ENCODE results near the gene PBLD.

PBLD gene

DNA sequence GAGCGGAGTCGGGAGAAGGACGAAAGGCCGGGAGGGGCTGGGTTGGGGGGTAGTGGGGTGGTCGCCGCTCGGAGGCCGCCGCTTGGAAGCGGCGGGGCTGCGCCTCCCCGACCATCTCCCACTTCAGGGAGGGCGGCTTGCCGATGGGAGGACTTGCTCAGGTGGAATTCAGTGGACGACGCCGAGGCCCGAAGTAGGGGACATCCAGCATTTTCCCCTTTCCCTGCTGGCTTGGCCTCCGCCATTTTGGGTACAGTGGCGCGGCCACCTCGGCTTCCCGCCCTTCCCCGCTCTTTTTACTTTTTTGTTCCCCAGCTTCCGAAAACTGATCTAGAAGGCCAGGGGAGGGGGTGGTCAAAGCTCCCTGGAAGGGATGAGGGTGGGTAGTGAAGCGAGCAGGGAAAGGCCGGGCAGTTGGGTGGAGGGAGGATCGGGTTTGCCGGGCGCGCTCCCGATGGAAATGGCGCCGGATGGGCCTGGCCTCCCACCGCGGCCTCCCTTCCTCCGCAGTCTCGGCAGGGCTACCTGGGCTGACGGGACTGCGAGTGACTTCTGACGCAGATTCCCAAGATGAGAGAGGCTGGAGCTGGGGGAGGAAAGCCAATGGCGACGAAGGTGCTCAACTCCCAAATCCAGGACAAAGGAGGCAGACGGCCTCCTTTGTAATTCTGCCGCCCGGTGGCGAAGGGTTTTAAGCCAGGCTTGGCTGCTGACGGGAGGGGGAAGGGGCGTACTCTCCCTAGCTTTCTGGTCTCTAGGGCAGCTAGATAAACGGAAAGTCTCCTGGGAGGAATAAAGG, at the start of gene PBLD:
TSS of gene PBLD (minus strand) at position 670 of the 799 bp plus-strand sequence. CDS start 26,084 bp downstream, outside the sequence.
- FAIRE-seq: no peak

GRCh38 chr10:68371604-68372003, 38.9 kb upstream of the PBLD start:
- FAIRE-seq: no peak
- DNase-seq (ENCODE audit: low spot score): no peak

More for the DNA sequence above, at the start of gene PBLD:
- peak; percentile 72 for DNase-seq (ENCODE audit: low spot score)

- DNase-seq (ENCODE audit: low spot score) (no peak), FAIRE-seq (no peak)
These were observed 34.4 kb upstream of the PBLD start for GRCh38 chr10:68367121-68367520.

- FAIRE-seq: peak; percentile 57
These were observed 33.9 kb upstream of the PBLD start for GRCh38 chr10:68366600-68366999.

DNA sequence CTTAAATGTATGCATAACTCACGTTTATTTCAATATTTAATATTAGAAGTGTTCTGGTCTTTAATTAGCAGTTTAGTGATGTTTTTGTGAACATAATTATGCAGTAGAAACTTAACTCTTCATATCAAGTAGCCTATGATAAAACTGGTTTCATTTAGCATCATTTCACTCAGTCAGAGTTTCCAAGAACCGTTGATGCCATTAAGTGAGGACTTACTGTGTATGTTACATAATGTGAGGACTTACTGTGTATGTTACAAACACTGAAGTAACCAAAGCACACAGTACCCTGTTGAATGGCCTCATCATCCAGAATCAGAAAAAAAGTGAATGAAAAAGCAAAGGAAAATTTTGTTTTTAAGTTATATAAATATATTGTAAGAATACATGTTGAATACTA, 32.9 kb upstream of the PBLD start:
- DNase-seq (ENCODE audit: low spot score) (no peak), FAIRE-seq (no peak)

More at GRCh38 chr10:68366600-68366999, 33.9 kb upstream of the PBLD start:
- no peak for DNase-seq (ENCODE audit: low spot score)

- no peak for FAIRE-seq
- DNase-seq (ENCODE audit: low spot score): no peak
These were observed 31.6 kb upstream of the PBLD start for GRCh38 chr10:68364101-68364886.

- no peak for FAIRE-seq
- DNase-seq (ENCODE audit: low spot score): no peak
These were observed 29.9 kb upstream of the PBLD start for GRCh38 chr10:68362590-68362989.

- peak; percentile 72 for FAIRE-seq
- DNase-seq (ENCODE audit: low spot score): no peak
These were observed 26.5 kb upstream of the PBLD start for GRCh38 chr10:68359189-68359588.

GRCh38 chr10:68353537-68353936, 20.8 kb upstream of the PBLD start:
- no peak for FAIRE-seq
- DNase-seq (ENCODE audit: low spot score): no peak

DNA sequence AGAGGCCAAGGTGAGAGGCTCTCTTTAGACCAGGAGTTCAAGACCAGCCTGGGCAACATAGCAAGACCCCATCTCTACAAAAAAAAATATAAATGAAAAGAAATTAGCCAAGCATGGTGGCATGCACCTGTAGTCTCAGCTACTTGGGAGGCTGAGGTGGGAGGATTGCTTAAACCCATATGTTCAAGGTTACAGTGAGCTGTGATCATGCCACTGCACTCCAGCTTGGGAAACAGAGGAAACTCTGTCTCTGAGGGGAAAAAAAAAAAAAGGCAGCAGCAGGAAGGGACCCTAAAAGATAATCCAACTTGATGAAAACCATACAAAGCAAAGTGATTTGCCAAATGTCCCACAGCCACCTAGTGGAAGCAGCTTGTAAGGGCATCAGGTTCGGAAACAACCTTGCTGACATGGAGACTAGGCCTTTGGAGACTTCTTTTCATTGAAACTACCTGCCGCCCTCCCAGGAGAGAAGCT, 15.6 kb upstream of the PBLD start:
- DNase-seq (ENCODE audit: low spot score) (peak; percentile 23), FAIRE-seq (no peak)

DNA sequence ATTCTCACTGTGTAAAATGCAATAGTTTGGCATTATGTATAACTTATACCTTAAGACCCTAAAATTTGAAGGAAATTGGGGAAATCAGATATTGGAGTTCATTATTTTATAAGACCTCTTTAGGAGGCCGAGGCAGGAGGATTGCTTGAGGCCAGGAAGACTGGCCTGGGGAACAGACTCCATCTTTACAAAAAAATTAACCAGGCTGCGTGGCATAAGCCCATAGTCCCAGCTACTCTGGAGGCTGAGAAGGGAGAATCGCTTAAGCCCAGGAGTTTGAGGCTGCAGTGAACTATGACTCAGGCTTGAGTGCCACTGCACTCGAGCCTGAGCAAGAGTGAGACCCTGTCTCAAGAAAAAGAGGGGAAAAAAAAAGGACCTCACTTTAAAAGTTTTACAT, 14.0 kb upstream of the PBLD start:
- DNase-seq (ENCODE audit: low spot score) (no peak), FAIRE-seq (no peak)

- no peak for DNase-seq (ENCODE audit: low spot score)
- FAIRE-seq: no peak
These were observed 12.9 kb upstream of the PBLD start for GRCh38 chr10:68345621-68346020.

DNA sequence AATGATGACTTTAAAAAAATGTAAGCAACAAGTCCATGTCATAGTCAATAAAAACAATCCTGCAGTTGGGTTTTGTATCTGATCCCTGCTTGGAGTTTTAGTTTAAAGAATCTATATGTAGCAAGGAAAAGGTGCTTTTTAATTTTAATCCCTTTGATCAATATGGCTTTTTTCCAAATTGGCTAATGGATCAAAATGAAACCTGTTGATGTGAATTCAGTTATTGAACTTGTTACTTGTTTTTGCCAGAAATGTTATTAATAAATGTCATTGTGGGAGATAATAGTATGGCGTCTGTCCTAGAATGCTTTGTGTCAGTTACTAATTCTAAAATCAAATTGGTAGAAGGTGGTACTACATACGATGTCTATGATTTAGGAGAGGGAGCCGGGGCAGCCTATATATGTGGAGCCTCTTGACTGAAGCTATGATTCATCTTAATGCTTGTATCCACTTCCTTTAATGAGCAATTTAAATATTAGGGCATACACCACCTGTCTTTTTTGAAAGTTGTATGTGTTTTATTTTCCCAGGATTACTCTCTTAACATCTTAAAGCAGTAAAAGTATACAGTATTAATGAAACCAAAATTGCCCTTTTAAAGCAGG, 10.3 kb upstream of the PBLD start:
- DNase-seq (ENCODE audit: low spot score) (no peak), FAIRE-seq (no peak)

DNA sequence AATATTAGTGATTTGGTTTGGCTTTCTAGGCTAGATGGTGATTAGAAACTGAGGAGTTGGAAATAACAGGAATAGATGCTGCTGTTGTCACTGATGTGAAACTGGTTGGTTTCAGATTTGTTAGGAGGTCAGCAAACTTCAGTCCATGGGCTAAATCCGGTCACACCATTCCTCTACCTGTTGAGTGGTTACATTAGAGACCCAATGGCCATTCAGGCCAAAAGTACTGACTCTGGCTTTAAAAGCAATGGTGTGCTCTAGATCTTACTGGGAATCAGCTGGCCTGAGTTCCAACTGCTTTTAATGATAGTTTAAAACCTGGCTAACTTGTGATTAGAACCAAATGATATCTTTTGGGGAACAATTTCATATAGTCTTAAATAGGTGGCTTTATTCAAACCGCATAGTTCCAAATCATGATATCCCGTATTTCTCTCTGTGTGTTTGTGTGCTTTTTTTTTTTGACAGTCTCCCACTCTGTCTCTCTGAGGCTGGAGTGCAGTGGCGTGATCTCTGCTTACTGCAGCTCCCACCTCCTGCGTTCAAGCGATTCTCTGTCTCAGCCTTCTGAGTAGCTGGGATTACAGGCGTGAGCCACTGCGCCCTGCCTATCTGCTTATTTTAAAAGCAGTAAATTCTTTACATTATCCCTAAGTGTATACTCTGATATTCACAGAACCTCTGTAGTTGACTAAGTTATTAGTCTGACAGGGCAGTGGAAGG, 7.8 kb upstream of the PBLD start:
- DNase-seq (ENCODE audit: low spot score) (no peak), FAIRE-seq (no peak)

DNA sequence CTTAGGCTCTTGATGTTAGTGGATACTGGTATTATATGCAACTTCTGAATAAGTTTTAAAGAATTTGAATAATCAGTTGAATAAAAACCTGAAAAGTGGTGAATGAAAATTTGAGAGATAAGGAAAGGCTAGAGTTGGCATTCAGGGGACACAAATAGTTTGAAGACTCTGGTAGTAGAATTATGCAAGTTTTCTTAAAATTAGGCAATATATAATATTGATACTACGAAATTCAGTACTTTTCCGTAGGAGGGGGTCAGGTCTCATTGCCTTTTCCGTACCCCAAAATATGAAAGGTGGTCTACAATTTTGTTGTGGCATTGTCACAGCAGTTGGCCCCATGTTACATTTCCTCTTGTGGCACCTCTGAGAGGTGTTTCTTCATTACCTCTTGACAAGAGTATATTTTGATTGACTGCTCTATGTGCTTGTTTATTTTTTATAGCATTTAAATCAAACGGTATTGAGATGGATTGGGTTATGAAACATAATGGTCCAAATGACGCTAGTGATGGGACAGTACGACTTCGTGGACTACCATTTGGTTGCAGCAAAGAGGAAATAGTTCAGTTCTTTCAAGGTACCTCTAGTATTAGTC, 4.1 kb upstream of the PBLD start:
- DNase-seq (ENCODE audit: low spot score): no peak
- no peak for FAIRE-seq

- FAIRE-seq: no peak
- DNase-seq (ENCODE audit: low spot score): no peak
These were observed 2.1 kb upstream of the PBLD start for GRCh38 chr10:68334672-68335467.

DNA sequence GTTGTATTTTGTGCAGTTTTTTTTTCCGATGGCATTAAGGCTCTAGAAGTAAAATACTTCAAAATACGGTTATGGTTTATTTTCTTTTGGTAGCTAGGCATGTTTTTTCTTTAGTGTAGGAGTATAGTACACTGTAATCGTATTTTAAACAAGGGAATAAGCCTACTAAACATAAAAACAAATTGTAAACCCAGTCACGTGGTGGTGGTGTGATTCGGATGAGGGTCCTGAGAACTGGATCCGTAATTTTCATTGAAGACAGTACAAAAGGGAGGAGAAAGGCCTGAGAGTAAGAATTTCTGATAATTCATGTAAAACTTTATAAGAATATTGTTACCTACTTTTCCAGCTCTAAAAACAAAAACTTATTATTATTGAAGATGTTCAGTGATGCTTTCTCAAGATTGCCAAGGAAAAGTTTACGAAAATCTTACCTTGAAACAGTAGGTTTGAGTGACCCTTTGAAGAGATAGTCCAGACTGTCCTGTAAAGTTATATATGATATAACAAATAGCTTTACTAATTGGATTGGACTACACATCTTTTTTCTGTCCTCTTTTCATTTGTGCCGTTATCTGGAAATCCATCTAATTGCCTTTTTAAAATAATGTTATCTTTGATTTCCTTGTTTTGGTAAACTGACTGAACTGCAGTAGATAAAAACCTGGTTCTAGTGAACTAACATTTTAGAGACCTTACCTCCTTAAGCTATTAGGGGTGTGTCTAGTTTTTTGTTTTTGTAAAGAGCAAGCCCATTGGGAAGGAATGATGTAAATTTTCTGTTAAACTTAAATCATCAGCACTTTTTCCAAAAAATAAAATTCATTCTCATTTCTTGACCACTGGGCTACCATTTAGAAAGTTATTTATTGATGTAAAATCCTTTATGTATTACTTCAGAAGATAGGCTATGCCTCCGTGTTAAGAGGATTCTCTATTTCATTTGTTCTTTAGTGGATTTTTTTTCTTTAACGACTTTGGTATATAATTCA, 1.0 kb upstream of the PBLD start:
- DNase-seq (ENCODE audit: low spot score) (no peak), FAIRE-seq (no peak)

DNA sequence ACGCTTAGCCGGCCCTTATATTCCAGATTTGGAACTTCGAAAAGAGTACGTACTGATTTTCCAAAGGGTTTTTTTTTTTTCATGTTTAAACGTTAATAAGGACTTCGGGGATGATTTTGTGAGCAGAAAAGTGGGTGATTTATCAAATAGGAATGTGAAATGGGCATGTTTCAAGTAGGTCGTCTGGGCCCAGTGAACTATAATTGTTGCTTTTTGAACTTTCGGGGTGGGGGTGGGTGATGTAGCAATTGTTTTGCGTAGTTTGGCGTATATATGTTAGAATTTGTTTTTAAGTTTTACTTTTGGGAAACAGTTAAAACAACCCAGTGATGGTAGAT, 299 bp upstream of the PBLD start:
- DNase-seq (ENCODE audit: low spot score): no peak

More for the DNA sequence above, 299 bp upstream of the PBLD start:
- peak; percentile 12 for FAIRE-seq

Data from RCC 7860 (cell line).